Measurements from ENCODE around the gene FBXO31. TPM values are rescaled to one million over a fixed set of nuclear protein-coding genes. Genes with fewer than 3 reads are reported as not detected.

FBXO31 gene
- total and polyA plus RNA-seq, 2 donors (not counting 3 experiments of a cell fraction or from before 2014, with no cell fraction given), result 17.1 to 31.8 TPM

- BruUV-seq (replicated peaks), result no TSS peak
- Histone ChIP-seq H2AFZ (ENCODE audit: low read depth, low read length) (no peak overlapping the region), H3K4me1 (ENCODE audit: control insufficient read depth, extremely low read depth, insufficient read depth, low read length) (no peaks in the 10 kb centered on the region), H3K27ac (ENCODE audit: insufficient read depth, low read depth, low read length) (no peak overlapping the region), H3K27me3 (ENCODE audit: control insufficient read depth in 2 of 2, insufficient read depth in 2 of 2, low read length in 2 of 2) (no peaks in the 10 kb centered on the region), H3K79me2 (ENCODE audit: control insufficient read depth, insufficient read depth, low read length) (no peaks in the 10 kb centered on the region), H4K20me1 (replicated peaks; ENCODE audit: control insufficient read depth, extremely low read depth, insufficient read depth, low read length) (no peaks in the 10 kb centered on the region), H3K4me3 (replicated peaks in 1 of 3; ENCODE audit: insufficient read depth in 1 of 3, low read depth in 1 of 3, low read length in 3 of 3) (no peak overlapping the region), H3K9ac (replicated peaks; ENCODE audit: extremely low read depth, insufficient read depth, low read length) (no peak overlapping the region), H3K9me3 (replicated peaks; ENCODE audit: control insufficient read depth, insufficient read depth, low read length) (no peaks in the 10 kb centered on the region), H3K9me1 (replicated peaks; ENCODE audit: control insufficient read depth, extremely low read depth, insufficient read depth, low read length) (no peaks in the 10 kb centered on the region), H3K36me3 (ENCODE audit: control insufficient read depth in 2 of 2, extremely low read depth in 1 of 2, insufficient read depth in 2 of 2, low read length in 2 of 2) (no peaks in the 10 kb centered on the region), H3K4me2 (ENCODE audit: insufficient read depth, low read length) (no peak overlapping the region)
- intact Hi-C loops (cut with micrococcal nuclease) (no loop called here), dilution Hi-C loops (cut with MboI; ENCODE audit: extremely low pct_ligation_motif_present, low sequenced_read_pairs) (no loop called here)
- FAIRE-seq (no peak), DNase-seq (ENCODE audit: low read depth, low spot score) (no peak)
- CTCF ChIA-PET, result no interaction called here
- no peak for TF ChIP-seq GATA2 (IDR thresholded peaks at IDR 0.05; ENCODE audit: insufficient read depth, insufficient read length, low read depth, low read length)
- TF ChIP-seq POLR2A (IDR thresholded peaks at IDR 0.05; ENCODE audit: low read depth, low read length), result no peak
- no peak for TF ChIP-seq FOS (IDR thresholded peaks at IDR 0.05; ENCODE audit: borderline replicate concordance, insufficient read depth, low read length)
- TF ChIP-seq JUN (IDR thresholded peaks at IDR 0.05; ENCODE audit: borderline replicate concordance, insufficient read depth, insufficient read length, low read depth), result no peak
- TF ChIP-seq MYC (IDR thresholded peaks at IDR 0.05; ENCODE audit: low read depth, low read length), result no peak
- no peak for TF ChIP-seq EZH2 (IDR thresholded peaks at IDR 0.05; ENCODE audit: borderline replicate concordance, low read depth, low read length, severe bottlenecking)
- no peak for TF ChIP-seq MAX (IDR thresholded peaks at IDR 0.05; ENCODE audit: insufficient read depth, insufficient read length)
- TF ChIP-seq, protein P1, sequence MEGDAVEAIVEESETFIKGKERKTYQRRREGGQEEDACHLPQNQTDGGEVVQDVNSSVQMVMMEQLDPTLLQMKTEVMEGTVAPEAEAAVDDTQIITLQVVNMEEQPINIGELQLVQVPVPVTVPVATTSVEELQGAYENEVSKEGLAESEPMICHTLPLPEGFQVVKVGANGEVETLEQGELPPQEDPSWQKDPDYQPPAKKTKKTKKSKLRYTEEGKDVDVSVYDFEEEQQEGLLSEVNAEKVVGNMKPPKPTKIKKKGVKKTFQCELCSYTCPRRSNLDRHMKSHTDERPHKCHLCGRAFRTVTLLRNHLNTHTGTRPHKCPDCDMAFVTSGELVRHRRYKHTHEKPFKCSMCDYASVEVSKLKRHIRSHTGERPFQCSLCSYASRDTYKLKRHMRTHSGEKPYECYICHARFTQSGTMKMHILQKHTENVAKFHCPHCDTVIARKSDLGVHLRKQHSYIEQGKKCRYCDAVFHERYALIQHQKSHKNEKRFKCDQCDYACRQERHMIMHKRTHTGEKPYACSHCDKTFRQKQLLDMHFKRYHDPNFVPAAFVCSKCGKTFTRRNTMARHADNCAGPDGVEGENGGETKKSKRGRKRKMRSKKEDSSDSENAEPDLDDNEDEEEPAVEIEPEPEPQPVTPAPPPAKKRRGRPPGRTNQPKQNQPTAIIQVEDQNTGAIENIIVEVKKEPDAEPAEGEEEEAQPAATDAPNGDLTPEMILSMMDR (IDR thresholded peaks at IDR 0.05; ENCODE audit: extremely low read depth in 1 of 2, insufficient read depth in 1 of 2, low read depth in 1 of 2, low read length in 2 of 2), result no peak
- no peak for TF ChIP-seq POLR2AphosphoS5 (IDR thresholded peaks at IDR 0.05; ENCODE audit: insufficient read depth, low read depth, low read length)
- POLR2A ChIA-PET, result no interaction called here
Measured at GRCh38 chr16:87309620-87310525, 73.7 kb downstream of the FBXO31 start.

Measured in endothelial cell of umbilical vein (primary cell).